ENCODE data around the gene BANF2. TPM values are rescaled to one million over a fixed set of nuclear protein-coding genes. Genes with fewer than 3 reads are reported as not detected.
"Not testable (repeated sequence)": the region's sequence is repeated elsewhere in the genome, so short reads cannot be mapped to it uniquely, and the experiment has no call there.

The BANF2 gene
- total RNA-seq, 2 experiments from 2014 or later, result not detected

GRCh38 chr20:17658648-17658993 is 41.1 kb upstream of the BANF2 start:
- Mint-ChIP-seq H3K9me3 (peaks cover 8% of the 10 kb centered on the region), H3K27me3 (no peaks in the 10 kb centered on the region), H3K36me3 (ENCODE audit: low read depth) (peaks cover 65% of the 10 kb centered on the region), H3K27ac (no peak overlapping the region), H3K4me1 (peaks cover 38% of the 10 kb centered on the region), H3K4me3 (no peak overlapping the region)
- DNase-seq, result no peak
- CTCF ChIA-PET, result no interaction called here
- POLR2A ChIA-PET, result no interaction called here

DNA sequence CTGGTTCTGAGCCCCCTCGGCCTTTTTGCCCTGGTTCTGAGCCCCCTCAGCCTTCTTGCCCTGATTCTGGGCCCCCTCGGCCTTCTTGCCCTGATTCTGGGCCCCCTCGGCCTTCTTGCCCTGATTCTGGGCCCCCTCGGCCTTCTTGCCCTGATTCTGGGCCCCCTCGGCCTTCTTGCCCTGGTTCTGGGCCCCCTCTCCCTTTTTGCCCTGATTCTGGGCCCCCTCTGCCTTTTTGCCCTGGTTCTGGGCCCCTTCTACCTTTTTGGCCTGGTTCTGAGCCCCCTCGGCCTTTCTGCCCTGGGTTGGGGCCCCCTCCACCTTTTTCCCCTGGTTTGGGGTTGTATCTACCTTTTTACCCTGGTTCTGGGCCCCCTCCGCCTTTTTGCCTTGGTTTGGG is 40.4 kb upstream of the BANF2 start:
- peaks cover 46% of the 10 kb centered on the region for H3K4me1 Mint-ChIP-seq
- H3K27ac Mint-ChIP-seq, H3K27me3 Mint-ChIP-seq, DNase-seq, POLR2A ChIA-PET, H3K9me3 Mint-ChIP-seq, H3K4me3 Mint-ChIP-seq, CTCF ChIA-PET: not testable (repeated sequence)
- H3K36me3 Mint-ChIP-seq (ENCODE audit: low read depth), result peaks cover 64% of the 10 kb centered on the region

GRCh38 chr20:17659801-17660200 is 40.0 kb upstream of the BANF2 start:
- Mint-ChIP-seq H3K27me3 (no peaks in the 10 kb centered on the region), H3K9me3 (peaks cover 8% of the 10 kb centered on the region), H3K4me1 (peaks cover 50% of the 10 kb centered on the region), H3K36me3 (ENCODE audit: low read depth) (peaks cover 60% of the 10 kb centered on the region), H3K27ac (no peak overlapping the region), H3K4me3 (no peak overlapping the region)
- POLR2A ChIA-PET, result no interaction called here
- no peak for DNase-seq
- CTCF ChIA-PET, result no interaction called here

DNA sequence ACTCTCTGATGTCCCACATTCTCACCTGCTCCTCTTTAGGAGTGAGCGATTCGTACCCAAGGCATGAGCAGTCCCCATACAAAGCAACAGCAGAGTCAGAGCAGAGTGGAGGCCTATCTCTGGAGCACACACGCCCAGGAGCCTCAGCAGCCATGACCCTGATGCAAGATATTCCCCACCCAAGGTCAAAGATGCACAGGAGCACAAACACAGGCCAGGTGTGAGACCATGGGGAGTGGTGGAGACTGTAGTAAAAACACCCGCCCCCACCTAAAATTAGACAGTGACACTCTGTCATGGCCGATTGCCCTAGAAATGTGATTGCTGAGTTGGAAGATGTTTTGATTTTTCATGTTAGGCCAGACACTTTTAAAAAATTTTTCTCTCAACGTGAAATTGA is 39.1 kb upstream of the BANF2 start:
- H3K4me1 Mint-ChIP-seq, result peaks cover 57% of the 10 kb centered on the region
- ChIA-PET CTCF (no interaction called here), POLR2A (no interaction called here)
- no peak for DNase-seq
- no peak overlapping the region for H3K27ac Mint-ChIP-seq
- no peaks in the 10 kb centered on the region for H3K27me3 Mint-ChIP-seq
- H3K4me3 Mint-ChIP-seq, result no peak overlapping the region
- peaks cover 8% of the 10 kb centered on the region for H3K9me3 Mint-ChIP-seq
- H3K36me3 Mint-ChIP-seq (ENCODE audit: low read depth), result peaks cover 56% of the 10 kb centered on the region

DNA sequence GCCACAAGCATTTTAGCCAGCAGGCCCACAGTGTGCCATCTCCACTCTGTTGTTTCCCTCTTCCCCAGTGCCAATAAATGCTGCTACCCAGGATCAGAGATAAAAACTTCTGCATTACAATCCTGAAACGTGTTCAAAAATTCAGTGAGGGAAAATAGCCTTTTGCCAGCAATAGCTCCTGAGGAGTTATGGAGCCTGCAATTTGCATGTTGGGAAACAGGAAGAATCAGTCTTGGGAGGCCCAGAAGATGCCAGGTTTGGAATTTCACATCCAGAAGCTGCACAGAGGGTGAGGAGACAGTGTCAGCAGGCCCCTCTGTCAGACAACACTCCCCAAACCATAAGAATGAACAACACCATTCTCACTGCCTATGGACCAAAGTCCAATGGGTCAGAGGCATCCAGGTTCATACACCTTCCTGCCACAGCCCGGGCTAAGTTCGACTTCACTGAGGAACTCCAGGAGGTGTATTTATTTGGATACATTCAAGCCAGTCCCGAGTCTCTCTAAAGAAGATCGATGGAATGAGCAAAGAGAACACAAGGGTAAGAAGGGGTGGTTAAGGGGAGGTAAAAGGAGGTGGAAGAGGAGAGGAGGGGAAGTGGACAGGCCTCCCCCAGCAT is 38.5 kb upstream of the BANF2 start:
- H3K27me3 Mint-ChIP-seq, result no peaks in the 10 kb centered on the region
- DNase-seq, result no peak
- H3K9me3 Mint-ChIP-seq, result peaks cover 8% of the 10 kb centered on the region
- H3K4me3 Mint-ChIP-seq, result no peak overlapping the region
- peaks cover 57% of the 10 kb centered on the region for H3K4me1 Mint-ChIP-seq
- POLR2A ChIA-PET, result no interaction called here
- peaks cover 55% of the 10 kb centered on the region for H3K36me3 Mint-ChIP-seq (ENCODE audit: low read depth)
- CTCF ChIA-PET, result no interaction called here
- H3K27ac Mint-ChIP-seq, result no peak overlapping the region

DNA sequence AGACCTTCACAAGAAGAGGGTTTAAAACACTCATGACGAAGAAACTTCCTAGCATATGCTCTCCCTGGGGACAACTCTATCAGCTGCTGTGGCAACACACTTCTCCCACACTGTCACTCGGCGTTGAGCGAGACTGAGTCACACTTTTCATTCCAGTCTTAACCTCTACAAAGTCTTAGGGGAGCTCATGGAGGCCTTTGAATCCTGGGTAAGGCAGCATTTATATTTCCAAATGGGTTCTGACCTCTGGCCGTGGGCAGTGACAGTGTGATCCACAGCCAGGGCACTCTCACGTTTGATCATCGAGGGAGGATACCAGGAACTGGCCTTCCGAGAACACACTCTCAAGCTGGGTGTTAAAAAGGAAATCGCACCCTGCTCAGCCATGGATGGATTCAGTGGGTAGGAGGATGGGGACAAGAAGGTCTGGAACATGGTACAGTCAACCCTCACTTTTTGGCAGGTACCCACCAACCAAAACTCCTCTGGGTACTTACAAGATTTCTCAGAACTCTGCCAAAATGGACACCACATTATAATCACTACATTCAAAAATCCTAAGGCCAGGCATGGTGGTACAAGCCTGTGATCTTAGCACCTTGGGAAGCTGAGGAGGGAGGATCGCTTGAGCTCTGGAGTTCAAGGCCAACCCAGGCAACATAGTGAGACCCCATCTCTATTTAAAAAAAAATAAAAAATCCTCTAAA is 37.3 kb upstream of the BANF2 start:
- POLR2A ChIA-PET, result interaction anchor here (1.7 kb wide), 1 partner anchor 52 kb away, joined by 4 read pairs; no protein-coding TSS in a partner anchor
- H3K9me3 Mint-ChIP-seq, result peaks cover 8% of the 10 kb centered on the region
- peak overlapping the region; percentile 3 for H3K27ac Mint-ChIP-seq
- H3K27me3 Mint-ChIP-seq, result no peaks in the 10 kb centered on the region
- CTCF ChIA-PET, result no interaction called here
- no peak overlapping the region for H3K4me3 Mint-ChIP-seq
- DNase-seq, result peak; percentile 32
- H3K4me1 Mint-ChIP-seq, result peaks cover 58% of the 10 kb centered on the region
- H3K36me3 Mint-ChIP-seq (ENCODE audit: low read depth), result peaks cover 45% of the 10 kb centered on the region

DNA sequence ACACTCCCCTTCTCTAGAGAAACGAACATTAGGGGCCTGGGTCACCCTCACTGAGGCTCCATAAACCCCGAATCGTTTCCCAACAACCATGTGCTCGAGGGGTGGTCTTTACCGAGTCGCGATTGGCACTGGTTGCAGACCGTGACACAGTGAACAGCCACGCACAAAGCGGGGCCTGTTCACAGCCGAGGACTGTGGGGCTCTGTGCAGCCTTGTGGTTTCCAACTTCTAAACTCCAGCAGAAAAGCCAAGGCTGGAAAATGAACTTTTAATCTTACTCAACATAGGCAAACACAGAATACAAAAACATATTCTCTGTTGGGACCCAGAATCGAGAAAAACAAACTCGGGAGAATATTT is 36.7 kb upstream of the BANF2 start:
- DNase-seq, result no peak
- ChIA-PET POLR2A (interaction anchor here (1.7 kb wide), 1 partner anchor 53 kb away, joined by 4 read pairs; no protein-coding TSS in a partner anchor), CTCF (no interaction called here)
- Mint-ChIP-seq H3K4me1 (peaks cover 53% of the 10 kb centered on the region), H3K27ac (no peak overlapping the region), H3K4me3 (no peak overlapping the region), H3K36me3 (ENCODE audit: low read depth) (peaks cover 44% of the 10 kb centered on the region), H3K9me3 (peaks cover 8% of the 10 kb centered on the region), H3K27me3 (no peaks in the 10 kb centered on the region)

GRCh38 chr20:17663486-17663885 is 36.3 kb upstream of the BANF2 start:
- ChIA-PET CTCF (no interaction called here), POLR2A (interaction anchor here (1.7 kb wide), 1 partner anchor 53 kb away, joined by 4 read pairs; no protein-coding TSS in a partner anchor)
- DNase-seq, result no peak
- Mint-ChIP-seq H3K4me1 (peaks cover 52% of the 10 kb centered on the region), H3K9me3 (peaks cover 8% of the 10 kb centered on the region), H3K36me3 (ENCODE audit: low read depth) (peaks cover 44% of the 10 kb centered on the region), H3K4me3 (no peak overlapping the region), H3K27ac (no peak overlapping the region), H3K27me3 (no peaks in the 10 kb centered on the region)

GRCh38 chr20:17664025-17664633 is 35.6 kb upstream of the BANF2 start:
- CTCF ChIA-PET, result interaction anchor here (1.0 to 4.8 kb wide), 2 partner anchors 18 to 159 kb away, joined by 4 to 29 read pairs; partner anchors contain the start of gene RRBP1
- Mint-ChIP-seq H3K27me3 (no peaks in the 10 kb centered on the region), H3K4me1 (peaks cover 52% of the 10 kb centered on the region), H3K36me3 (ENCODE audit: low read depth) (peaks cover 46% of the 10 kb centered on the region), H3K9me3 (peaks cover 6% of the 10 kb centered on the region), H3K27ac (peak overlapping the region; percentile 47), H3K4me3 (peak overlapping the region; percentile 6)
- POLR2A ChIA-PET, result interaction anchor here (0.6 to 1.2 kb wide), 3 partner anchors 11 to 159 kb away, joined by 3 to 4 read pairs (median 3); no protein-coding TSS in a partner anchor
- no peak for DNase-seq

GRCh38 chr20:17665756-17666155 is 34.0 kb upstream of the BANF2 start:
- Mint-ChIP-seq H3K36me3 (ENCODE audit: low read depth) (peaks cover 41% of the 10 kb centered on the region), H3K4me1 (peaks cover 51% of the 10 kb centered on the region), H3K27ac (no peak overlapping the region), H3K4me3 (no peak overlapping the region), H3K9me3 (no peaks in the 10 kb centered on the region), H3K27me3 (no peaks in the 10 kb centered on the region)
- ChIA-PET POLR2A (interaction anchor here (1.5 to 2.7 kb wide), 2 partner anchors 11 to 15 kb away, joined by 4 to 7 read pairs; no protein-coding TSS in a partner anchor), CTCF (interaction anchor here (0.9 to 4.8 kb wide), 5 partner anchors 14 to 129 kb away, joined by 3 to 29 read pairs (median 4); partner anchors contain the start of gene RRBP1)
- DNase-seq, result no peak

GRCh38 chr20:17666481-17666880 is 33.3 kb upstream of the BANF2 start:
- Mint-ChIP-seq H3K36me3 (ENCODE audit: low read depth) (peaks cover 45% of the 10 kb centered on the region), H3K9me3 (no peaks in the 10 kb centered on the region), H3K27me3 (no peaks in the 10 kb centered on the region), H3K4me1 (peaks cover 52% of the 10 kb centered on the region), H3K4me3 (no peak overlapping the region), H3K27ac (no peak overlapping the region)
- DNase-seq, result no peak
- ChIA-PET CTCF (interaction anchor here (0.7 to 4.8 kb wide), 6 partner anchors 14 to 234 kb away, joined by 3 to 29 read pairs (median 4); partner anchors contain the start of gene RRBP1), POLR2A (interaction anchor here (0.7 to 2.7 kb wide), 4 partner anchors 10 to 19 kb away, joined by 3 to 7 read pairs (median 4); partner anchors contain the start of gene RRBP1)

DNA sequence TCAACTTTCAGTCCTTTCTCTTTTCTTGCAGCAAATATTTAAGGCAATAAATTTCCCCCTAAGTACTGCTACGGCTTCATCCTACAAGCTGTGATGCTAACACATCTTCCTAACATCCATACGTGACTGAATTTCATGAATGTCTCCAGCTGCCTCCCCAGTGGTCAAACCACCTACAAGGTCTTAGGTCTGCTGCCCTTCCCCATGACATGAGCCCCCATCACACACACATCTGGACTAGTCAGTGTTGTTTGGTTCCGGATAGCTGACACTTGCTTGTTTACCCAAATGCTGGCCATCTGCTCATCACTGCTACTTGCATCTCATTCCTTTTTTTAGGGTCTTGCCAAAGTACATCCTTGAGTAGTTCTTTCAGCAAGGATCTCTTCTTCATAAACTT is 32.3 kb upstream of the BANF2 start:
- H3K27ac Mint-ChIP-seq, result no peak overlapping the region
- ChIA-PET CTCF (interaction anchor here (4.8 kb wide), 1 partner anchor 15 kb away, joined by 29 read pairs; the partner anchor contains the start of gene RRBP1), POLR2A (interaction anchor here (1.3 to 2.7 kb wide), 2 partner anchors 9 to 15 kb away, joined by 3 to 7 read pairs; partner anchors contain the start of gene RRBP1)
- H3K4me3 Mint-ChIP-seq, result no peak overlapping the region
- H3K27me3 Mint-ChIP-seq, result no peaks in the 10 kb centered on the region
- no peak for DNase-seq
- H3K36me3 Mint-ChIP-seq (ENCODE audit: low read depth), result peaks cover 45% of the 10 kb centered on the region
- no peaks in the 10 kb centered on the region for H3K9me3 Mint-ChIP-seq
- peaks cover 45% of the 10 kb centered on the region for H3K4me1 Mint-ChIP-seq

GRCh38 chr20:17668432-17668831 is 31.3 kb upstream of the BANF2 start:
- no peak for DNase-seq
- ChIA-PET CTCF (interaction anchor here (0.6 to 4.8 kb wide), 2 partner anchors 14 to 306 kb away, joined by 3 to 29 read pairs; partner anchors contain the start of gene RRBP1), POLR2A (interaction anchor here (0.7 kb wide), 1 partner anchor 300 kb away, joined by 3 read pairs; the partner anchor contains the start of gene SNX5)
- no peaks in the 10 kb centered on the region for H3K27me3 Mint-ChIP-seq
- H3K36me3 Mint-ChIP-seq (ENCODE audit: low read depth), result peaks cover 48% of the 10 kb centered on the region
- H3K9me3 Mint-ChIP-seq, result no peaks in the 10 kb centered on the region
- peaks cover 37% of the 10 kb centered on the region for H3K4me1 Mint-ChIP-seq
- H3K4me3 Mint-ChIP-seq, result no peak overlapping the region
- H3K27ac Mint-ChIP-seq, result no peak overlapping the region
